Upper lobe of left lung (tissue), 6 donors: ENCODE results near the gene GRHL1. TPM values are rescaled to one million over a fixed set of nuclear protein-coding genes. Genes with fewer than 3 reads are reported as not detected.

Source experiments
- ATAC-seq, 2 donors: fragments of 200-7000 bp; cut with Tn5 transposase; one replicate each; pipeline ENCODE4 v1.9.1; 2022; ENCODE audit warnings: mild to moderate bottlenecking in 2 of 2, moderate library complexity in 2 of 2; ENCODE audit not compliant: low FRiP score in 2 of 2
- DNase-seq, 2 donors: peaks; one replicate each; pipeline ENCODE4 v3.0.0-alpha.2; 2019 to 2020
- H3K27ac ChIP-seq, 4 donors: fragments of 200-600 bp; sonication (generic); one replicate each; pipeline ENCODE4 v1.5.1; 2016 to 2019
- H3K27me3 ChIP-seq, 4 donors: fragments of 200-600 bp; sonication (generic); one replicate each; pipeline ENCODE4 v1.5.1; 2017 to 2019
- H3K36me3 ChIP-seq, 4 donors: fragments of 200-600 bp; sonication (generic); one replicate each; pipeline ENCODE4 v1.5.1; 2016 to 2019
- H3K4me1 ChIP-seq, 4 donors: fragments of 200-600 bp; sonication (generic); one replicate each; pipeline ENCODE4 v1.5.1; 2018 to 2019
- H3K4me3 ChIP-seq, 4 donors: fragments of 200-600 bp; sonication (generic); one replicate each; pipeline ENCODE4 v1.5.1; 2017 to 2019; ENCODE audit warnings: mild to moderate bottlenecking in 2 of 4, moderate library complexity in 1 of 4
- H3K9me3 ChIP-seq, 4 donors: fragments of 200-600 bp; sonication (generic); one replicate each; pipeline ENCODE4 v1.5.1; 2018 to 2019
- CTCF ChIP-seq, 6 experiments: fragments of 450-650 bp in 4 of 6; fragments of 200-600 bp in 2 of 6; sonication (generic) in 2 of 6; IDR thresholded peaks; one replicate each; pipeline ENCODE4 v1.5.1; 2016 to 2019; ENCODE audit warnings: antibody characterized with exemption in 6 of 6
- EP300 ChIP-seq, 4 donors: sonication (generic); formaldehyde crosslinking; IDR thresholded peaks; one replicate each; pipeline ENCODE4 v1.5.1; 2017; ENCODE audit warnings: antibody characterized with exemption in 4 of 4, control low read depth in 2 of 4
- POLR2A ChIP-seq, 4 donors: fragments of 450-650 bp; IDR thresholded peaks; one replicate each; pipeline ENCODE4 v1.5.1; 2016 to 2017; ENCODE audit warnings: antibody characterized with exemption in 4 of 4, mild to moderate bottlenecking in 2 of 4
- POLR2AphosphoS5 ChIP-seq, 2 donors: sonication (generic); formaldehyde crosslinking; IDR thresholded peaks; one replicate each; pipeline ENCODE4 v1.5.1; 2017; ENCODE audit warnings: antibody characterized with exemption in 2 of 2
- WGBS, 2 donors: methylation state at CpG; one replicate each; pipeline ENCODE4 v1.1.5; 2017 to 2018; 5-methylcytosine and 5-hydroxymethylcytosine counted together
- total RNA-seq, 6 donors: library from RNA; depleted of rRNA in 4 of 6; stranded (reverse); fragments of >200 nt in 4 of 6; gene quantifications; one replicate each; pipeline versions ENCODE4 v1.1.0 to v1.2.1, GENCODE V29; 2016 to 2021
- donor health status: DM: no; HTN: no; CAD: no; lungs with moderate emphysema.
- donor health status: DM: no; HTN: yes; CAD: no; lungs with severe emphysema.

Gene GRHL1
- total RNA-seq, 6 donors from 2014 or later, result 4.3 to 18.0 (median 10.1) TPM

GRCh38 chr2:9909106-9909505 is 42.4 kb upstream of the GRHL1 start:
- 69 to 87% methylated on average over 2 of the region's 2 CpGs for WGBS, 2 donors
- H3K4me3 ChIP-seq, result no peak overlapping the region
- H3K4me1 ChIP-seq, result no peaks in the 10 kb centered on the region
- H3K27ac ChIP-seq, result no peak overlapping the region
- no peak for DNase-seq
- H3K9me3 ChIP-seq, result no peaks in the 10 kb centered on the region
- H3K36me3 ChIP-seq, result peaks cover 0 to 35% (median 3%) of the 10 kb centered on the region in 4 donors
- TF ChIP-seq EP300 (IDR thresholded peaks at IDR 0.05) (no peak), POLR2A (IDR thresholded peaks at IDR 0.05) (no peak), POLR2AphosphoS5 (IDR thresholded peaks at IDR 0.05) (no peak), CTCF (IDR thresholded peaks at IDR 0.05) (no peak)
- no peak for ATAC-seq
- no peaks in the 10 kb centered on the region for H3K27me3 ChIP-seq

GRCh38 chr2:9910699-9911098 is 40.8 kb upstream of the GRHL1 start:
- Histone ChIP-seq H3K4me1 (no peaks in the 10 kb centered on the region), H3K27ac (no peak overlapping the region), H3K36me3 (peaks cover 0 to 37% (median 10%) of the 10 kb centered on the region in 4 donors), H3K27me3 (no peaks in the 10 kb centered on the region), H3K4me3 (no peak overlapping the region), H3K9me3 (no peaks in the 10 kb centered on the region)
- no peak for TF ChIP-seq POLR2A (IDR thresholded peaks at IDR 0.05)
- no peak for DNase-seq
- whole genome bisulfite sequencing, 2 donors, result 84 to 95% methylated on average over 4 of the region's 4 CpGs
- ATAC-seq, result no peak

GRCh38 chr2:9912468-9912867 is 39.0 kb upstream of the GRHL1 start:
- H3K4me1 ChIP-seq, result no peaks in the 10 kb centered on the region
- ATAC-seq (no peak), DNase-seq (no peak)
- no peaks in the 10 kb centered on the region for H3K9me3 ChIP-seq
- H3K27ac ChIP-seq, result no peak overlapping the region
- TF ChIP-seq POLR2AphosphoS5 (IDR thresholded peaks at IDR 0.05) (no peak), POLR2A (IDR thresholded peaks at IDR 0.05) (no peak), CTCF (IDR thresholded peaks at IDR 0.05) (no peak), EP300 (IDR thresholded peaks at IDR 0.05) (no peak)
- H3K4me3 ChIP-seq, result no peak overlapping the region
- H3K27me3 ChIP-seq, result no peaks in the 10 kb centered on the region
- 96 to 98% methylated on average over 4 of the region's 4 CpGs for WGBS, 2 donors
- peaks cover 0 to 37% (median 10%) of the 10 kb centered on the region in 4 donors for H3K36me3 ChIP-seq

- no peak for ATAC-seq
- WGBS, 2 donors, result 86 to 92% methylated on average over 9 of the region's 9 CpGs
- no peaks in the 10 kb centered on the region for H3K9me3 ChIP-seq
- H3K4me1 ChIP-seq, result no peaks in the 10 kb centered on the region
- no peaks in the 10 kb centered on the region for H3K27me3 ChIP-seq
- H3K36me3 ChIP-seq, result peaks cover 0 to 44% (median 10%) of the 10 kb centered on the region in 4 donors
- DNase-seq, result no peak
- no peak overlapping the region for H3K4me3 ChIP-seq
- no peak overlapping the region for H3K27ac ChIP-seq
- TF ChIP-seq CTCF (IDR thresholded peaks at IDR 0.05), result no peak
- TF ChIP-seq POLR2A (IDR thresholded peaks at IDR 0.05), result no peak
- TF ChIP-seq POLR2AphosphoS5 (IDR thresholded peaks at IDR 0.05), result no peak
- no peak for TF ChIP-seq EP300 (IDR thresholded peaks at IDR 0.05)
These were observed 37.0 kb upstream of the GRHL1 start for GRCh38 chr2:9914384-9915065.

DNA sequence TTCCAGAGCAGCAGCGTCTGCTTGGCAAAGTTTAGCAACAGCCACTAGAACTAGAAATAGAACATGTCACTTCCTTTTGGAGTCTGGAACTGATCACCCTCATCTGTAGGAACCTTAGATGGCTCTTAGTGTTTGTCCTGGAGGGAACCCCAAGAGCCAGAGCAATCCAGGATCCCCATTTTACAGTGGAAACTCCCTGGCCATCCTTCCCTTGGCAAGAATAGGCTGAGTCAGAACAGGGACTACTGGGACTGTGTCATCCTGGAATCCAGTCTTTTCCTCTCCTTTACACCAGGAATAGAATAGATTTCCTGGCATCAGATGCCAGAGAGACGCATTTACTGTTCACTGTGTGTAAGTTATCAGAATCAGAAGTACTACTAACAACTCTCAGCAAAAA is 33.2 kb upstream of the GRHL1 start:
- DNase-seq (no peak), ATAC-seq (peak in 1 of 2 donors; percentile 54)
- WGBS, 2 donors, result 44 to 45% methylated on average over 2 of the region's 2 CpGs

More for the DNA sequence above, 33.2 kb upstream of the GRHL1 start:
- H3K36me3 ChIP-seq, result peaks cover 0 to 47% (median 10%) of the 10 kb centered on the region in 4 donors
- no peaks in the 10 kb centered on the region for H3K4me1 ChIP-seq
- H3K4me3 ChIP-seq, result no peak overlapping the region
- TF ChIP-seq POLR2AphosphoS5 (IDR thresholded peaks at IDR 0.05) (peak in 1 of 2 donors; percentile 36), CTCF (IDR thresholded peaks at IDR 0.05) (no peak), EP300 (IDR thresholded peaks at IDR 0.05) (peak in 1 of 4 donors; percentile 77)
- H3K9me3 ChIP-seq, result no peaks in the 10 kb centered on the region
- H3K27me3 ChIP-seq, result no peaks in the 10 kb centered on the region
- peak overlapping the region in 1 of 4 donors; percentile 11 for H3K27ac ChIP-seq
